A549 treated with Hydrocortisone at 1 μM for 4 hours (cell line): Measurements from ENCODE around the gene FCHO1. TPM values are rescaled to one million over a fixed set of nuclear protein-coding genes. Genes with fewer than 3 reads are reported as not detected.

ENCODE experiments used
- total RNA-seq: library from RNA; stranded (reverse); fragments of 200-300 nt; extraction: Qiagen RNA extraction; gene quantifications from 5 replicates; pipeline ENCODE4 v1.2.3, GENCODE V29; 2022

FCHO1 gene, protein sequence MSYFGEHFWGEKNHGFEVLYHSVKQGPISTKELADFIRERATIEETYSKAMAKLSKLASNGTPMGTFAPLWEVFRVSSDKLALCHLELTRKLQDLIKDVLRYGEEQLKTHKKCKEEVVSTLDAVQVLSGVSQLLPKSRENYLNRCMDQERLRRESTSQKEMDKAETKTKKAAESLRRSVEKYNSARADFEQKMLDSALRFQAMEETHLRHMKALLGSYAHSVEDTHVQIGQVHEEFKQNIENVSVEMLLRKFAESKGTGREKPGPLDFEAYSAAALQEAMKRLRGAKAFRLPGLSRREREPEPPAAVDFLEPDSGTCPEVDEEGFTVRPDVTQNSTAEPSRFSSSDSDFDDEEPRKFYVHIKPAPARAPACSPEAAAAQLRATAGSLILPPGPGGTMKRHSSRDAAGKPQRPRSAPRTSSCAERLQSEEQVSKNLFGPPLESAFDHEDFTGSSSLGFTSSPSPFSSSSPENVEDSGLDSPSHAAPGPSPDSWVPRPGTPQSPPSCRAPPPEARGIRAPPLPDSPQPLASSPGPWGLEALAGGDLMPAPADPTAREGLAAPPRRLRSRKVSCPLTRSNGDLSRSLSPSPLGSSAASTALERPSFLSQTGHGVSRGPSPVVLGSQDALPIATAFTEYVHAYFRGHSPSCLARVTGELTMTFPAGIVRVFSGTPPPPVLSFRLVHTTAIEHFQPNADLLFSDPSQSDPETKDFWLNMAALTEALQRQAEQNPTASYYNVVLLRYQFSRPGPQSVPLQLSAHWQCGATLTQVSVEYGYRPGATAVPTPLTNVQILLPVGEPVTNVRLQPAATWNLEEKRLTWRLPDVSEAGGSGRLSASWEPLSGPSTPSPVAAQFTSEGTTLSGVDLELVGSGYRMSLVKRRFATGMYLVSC
- 15.5 to 20.7 TPM (median 17.9 TPM) in 5 replicates for total RNA-seq

DNA sequence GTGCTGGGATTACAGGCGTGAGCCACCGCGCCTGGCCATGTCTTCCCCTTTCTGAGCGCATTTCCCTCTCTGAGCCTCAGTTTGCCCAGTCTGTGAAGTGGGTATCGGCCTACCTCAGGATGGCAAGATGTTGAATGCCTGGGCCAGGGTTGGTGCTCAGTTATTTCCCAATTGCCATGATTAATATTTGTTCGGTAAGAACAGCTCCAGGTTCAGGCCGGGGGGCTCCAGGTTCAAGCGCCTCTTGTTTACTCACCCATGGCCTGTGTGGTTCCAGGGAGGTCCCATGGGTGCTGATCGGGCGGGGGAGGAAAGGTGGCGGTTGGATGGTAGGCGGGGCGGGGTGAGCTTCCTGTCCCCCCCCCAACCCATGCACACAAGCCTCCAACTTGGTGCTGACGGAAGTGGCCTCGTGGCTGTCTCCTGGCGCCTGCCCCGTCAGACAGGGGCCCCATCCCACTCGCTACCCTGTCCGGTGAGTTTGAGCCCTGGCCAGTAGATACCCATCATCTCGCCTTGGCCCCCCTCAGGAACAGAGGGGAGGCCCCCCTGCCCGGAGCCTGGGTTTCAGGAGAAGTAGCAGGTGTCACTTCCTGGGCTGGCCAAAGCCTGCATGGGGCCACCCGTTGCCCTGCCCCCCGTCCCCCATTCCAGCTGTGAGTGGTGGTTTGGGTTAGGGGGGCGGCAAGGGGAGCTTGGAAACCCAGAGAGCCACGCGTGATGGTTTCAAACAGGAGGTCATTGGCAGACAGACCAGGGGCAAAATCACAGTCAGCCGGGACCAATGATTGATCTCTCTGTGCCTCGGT, at the start of gene FCHO1:
Gene FCHO1, plus strand, starts transcription at position 375 of the 809 bp plus-strand sequence. CDS start 3,688 bp downstream, outside the sequence.

DNA sequence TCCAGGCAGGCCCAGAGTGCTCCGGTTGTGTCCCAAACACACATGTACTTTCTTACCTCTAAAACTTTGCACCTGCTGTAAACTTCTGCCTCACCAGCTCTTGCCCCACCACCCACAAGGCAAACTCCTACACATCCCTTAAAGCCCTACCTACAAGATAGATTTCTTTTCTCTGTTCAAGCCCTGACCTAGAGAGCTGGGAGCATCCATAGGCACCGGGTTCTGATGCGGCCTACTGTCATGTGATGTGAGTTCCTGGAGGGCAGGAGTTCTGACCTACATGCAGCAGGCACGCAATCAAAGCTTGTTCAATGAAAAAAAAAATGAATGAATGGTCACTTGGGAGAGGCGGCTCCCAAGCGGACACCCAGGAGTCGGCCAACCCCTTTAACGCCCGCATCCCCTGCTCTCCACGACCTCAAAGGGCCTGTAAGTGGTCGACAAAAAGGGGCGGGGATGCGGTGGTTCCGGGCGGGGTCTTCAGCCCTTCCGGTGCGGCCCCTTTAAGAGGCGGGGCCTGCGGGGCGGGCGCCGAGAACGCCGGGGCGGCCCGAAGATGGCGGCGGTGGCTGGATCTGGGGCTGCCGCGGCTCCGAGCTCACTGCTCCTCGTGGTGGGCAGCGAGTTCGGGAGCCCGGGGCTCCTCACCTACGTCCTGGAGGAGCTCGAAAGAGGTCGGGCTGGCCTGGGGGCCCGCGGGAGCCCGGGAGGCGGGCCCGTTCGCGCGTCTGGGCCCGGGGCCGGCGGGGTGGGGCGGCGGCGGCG, 32.1 kb upstream of the FCHO1 start, which contains the start of gene MAP1S:
Gene MAP1S, plus strand, starts transcription at position 534 of the 765 bp plus-strand sequence. Its CDS starts 23 bp downstream, at position 557.

DNA sequence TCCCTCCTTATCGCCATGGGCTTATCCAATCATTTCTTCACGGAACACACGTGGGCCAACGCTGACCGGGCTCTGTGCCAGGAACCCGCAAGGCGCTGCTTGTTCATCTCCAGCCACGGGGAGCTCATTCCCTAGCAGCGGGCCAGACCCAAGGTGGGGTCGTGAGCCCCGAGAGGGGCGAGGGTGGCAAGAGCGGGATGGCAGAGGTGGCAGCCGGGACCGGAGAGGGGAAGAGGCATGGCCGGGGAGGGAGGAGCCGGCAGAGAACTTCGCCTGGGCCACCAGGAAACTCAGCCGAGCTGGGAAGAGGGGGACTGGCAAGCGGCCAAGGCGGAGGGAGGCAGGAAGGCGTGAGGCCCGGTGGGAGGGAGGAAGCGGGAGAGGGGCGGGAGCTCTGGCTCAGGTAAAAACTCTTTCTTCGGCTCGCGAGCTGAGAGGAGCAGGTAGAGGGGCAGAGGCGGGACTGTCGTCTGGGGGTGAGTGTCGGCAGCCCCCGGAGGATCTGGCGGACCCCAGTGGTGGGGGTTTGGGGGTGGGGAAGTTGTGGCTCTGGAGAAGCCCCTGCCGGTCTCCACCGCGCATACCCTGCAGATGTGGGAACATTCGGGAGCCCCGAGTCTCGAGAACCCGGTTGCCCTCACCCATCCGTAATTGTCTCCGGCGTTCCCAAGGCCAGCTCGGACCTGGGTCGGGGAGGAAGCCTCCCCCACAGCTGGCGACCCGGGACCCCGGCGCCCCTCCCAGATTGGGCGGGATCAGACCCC, 43.6 kb downstream of the FCHO1 start, which contains the start of gene B3GNT3:
Gene B3GNT3, plus strand, starts transcription at position 408 of the 764 bp plus-strand sequence. CDS start 12,670 bp downstream, outside the sequence.

DNA sequence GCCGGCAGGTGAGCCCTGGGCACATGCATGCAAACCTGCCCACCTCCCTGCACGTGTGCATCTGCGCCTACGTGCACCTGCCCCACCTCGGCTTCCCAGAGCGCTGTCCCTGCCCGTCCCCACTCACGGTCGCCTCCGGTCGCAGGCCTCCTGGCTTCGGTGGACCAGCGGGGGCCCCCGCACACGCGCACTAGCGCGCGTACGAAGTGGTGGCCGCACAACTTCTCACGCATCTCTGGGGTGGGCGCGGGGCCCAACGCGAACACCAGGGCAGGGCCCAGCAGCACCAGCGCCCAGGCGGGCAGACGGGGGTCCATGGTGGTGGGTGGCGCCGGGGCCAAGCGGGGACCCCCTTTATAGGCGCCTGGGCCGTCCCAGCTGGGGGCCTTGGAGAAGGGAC, 69.9 kb downstream of the FCHO1 start, which contains the start of gene INSL3:
Gene INSL3, minus strand, starts transcription at position 330 of the 400 bp plus-strand sequence. Its CDS starts 13 bp downstream, at position 317.

Other genes with a start within 250 kb of the FCHO1 start
- gene PGLS, start 239.8 kb upstream of the FCHO1 start, total RNA-seq, result 44.9 to 78.0 TPM (median 72.0 TPM) in 5 replicates
- 64.7 to 70.3 TPM (median 66.3 TPM) in 5 replicates for gene COLGALT1, start 195.8 kb upstream of the FCHO1 start, total RNA-seq
- gene UNC13A, start 63.1 kb upstream of the FCHO1 start, total RNA-seq, result 0.93 to 1.5 TPM (median 1.3 TPM) in 5 replicates
- 28.1 to 34.9 TPM (median 30.3 TPM) in 5 replicates for gene MAP1S, start 32.0 kb upstream of the FCHO1 start, total RNA-seq
- 4.1 to 4.8 TPM (median 4.5 TPM) in 5 replicates for gene B3GNT3, start 43.7 kb downstream of the FCHO1 start, total RNA-seq
- 0.40 to 0.77 TPM (median 0.48 TPM) in 5 replicates for gene INSL3, start 70.0 kb downstream of the FCHO1 start, total RNA-seq
- 0.14 to 0.25 TPM (median 0.23 TPM) in 5 replicates for gene JAK3, start 96.5 kb downstream of the FCHO1 start, total RNA-seq
- 1,772 to 2,370 TPM (median 2,236 TPM) in 5 replicates for gene RPL18A, start 108.4 kb downstream of the FCHO1 start, total RNA-seq
- 0.22 to 0.36 TPM (median 0.25 TPM) in 5 replicates for gene SLC5A5, start 120.5 kb downstream of the FCHO1 start, total RNA-seq
- 92.9 to 119 TPM (median 107 TPM) in 5 replicates for gene CCDC124, start 181.5 kb downstream of the FCHO1 start, total RNA-seq
- gene KCNN1, start 215.6 kb downstream of the FCHO1 start, total RNA-seq, result 0.41 to 1.2 TPM (median 0.66 TPM) in 5 replicates